Trophoblast cell (in vitro differentiated cells and primary cell): Measurements from ENCODE around the gene RSBN1L.

Source experiments
- DNase-seq, 2 donors: peaks; one replicate each; pipeline ENCODE4 v3.0.0-alpha.2; 2016
- H2AFZ ChIP-seq: 2 replicates; pipeline ENCODE4 v1.6.1; 2013; ENCODE audit warnings: low read length, moderate library complexity, mild to moderate bottlenecking; ENCODE audit not compliant: insufficient read depth, poor library complexity
- H2AK5ac ChIP-seq: 2 replicates; pipeline ENCODE4 v1.6.1; 2013; ENCODE audit warnings: mild to moderate bottlenecking, low read length
- H2BK120ac ChIP-seq: 2 replicates; pipeline ENCODE4 v1.6.1; 2013; ENCODE audit warnings: low read length, mild to moderate bottlenecking, moderate library complexity; ENCODE audit not compliant: insufficient read depth, poor library complexity
- H2BK12ac ChIP-seq: 2 replicates; pipeline ENCODE4 v1.6.1; 2013; ENCODE audit warnings: mild to moderate bottlenecking, low read length, moderate library complexity
- H2BK5ac ChIP-seq: 2 replicates; pipeline ENCODE4 v1.6.1; 2013; ENCODE audit warnings: low read length, low read depth, moderate library complexity, mild to moderate bottlenecking; ENCODE audit not compliant: poor library complexity
- H3K14ac ChIP-seq: 2 replicates; pipeline ENCODE4 v1.6.1; 2013; ENCODE audit warnings: mild to moderate bottlenecking, low read length
- H3K18ac ChIP-seq: 2 replicates; pipeline ENCODE4 v1.6.1; 2013; ENCODE audit warnings: mild to moderate bottlenecking, low read length
- H3K23ac ChIP-seq: 2 replicates; pipeline ENCODE4 v1.6.1; 2013; ENCODE audit warnings: low read length
- H3K27ac ChIP-seq: 2 replicates; pipeline ENCODE4 v1.5.1; 2013; ENCODE audit warnings: low read depth, mild to moderate bottlenecking, inconsistent platforms, low read length, moderate library complexity
- H3K27me3 ChIP-seq: 2 replicates; pipeline ENCODE4 v1.6.1; 2013; ENCODE audit warnings: inconsistent platforms, mild to moderate bottlenecking, low read length, moderate library complexity; ENCODE audit not compliant: insufficient read depth
- H3K36me3 ChIP-seq, 2 experiments: 1 replicate in 1 of 2; 2 replicates in 1 of 2; pipeline ENCODE4 v1.6.1; 2013; ENCODE audit warnings: low read length in 2 of 2, mild to moderate bottlenecking in 2 of 2, moderate library complexity in 1 of 2; ENCODE audit not compliant: insufficient read depth in 2 of 2, control insufficient read depth in 1 of 2
- H3K4ac ChIP-seq: 2 replicates; pipeline ENCODE4 v1.6.1; 2013; ENCODE audit warnings: low read depth, mild to moderate bottlenecking, low read length, moderate library complexity
- H3K4me1 ChIP-seq, 2 experiments: 1 replicate in 1 of 2; 2 replicates in 1 of 2; pipeline ENCODE4 v1.6.1; 2013; ENCODE audit warnings: low read length in 2 of 2, mild to moderate bottlenecking in 2 of 2, moderate library complexity in 1 of 2; ENCODE audit not compliant: insufficient read depth in 2 of 2, control insufficient read depth in 1 of 2
- H3K4me2 ChIP-seq: 2 replicates; pipeline ENCODE4 v1.6.1; 2013; ENCODE audit warnings: inconsistent platforms, mild to moderate bottlenecking, low read length, moderate library complexity
- H3K4me3 ChIP-seq: 2 replicates; pipeline ENCODE4 v1.5.1; 2013; ENCODE audit warnings: mild to moderate bottlenecking, low read depth, low read length, inconsistent platforms
- H3K79me1 ChIP-seq: one replicate; pipeline ENCODE4 v1.6.1; 2013; ENCODE audit warnings: low read length
- H3K79me2 ChIP-seq: 2 replicates; pipeline ENCODE4 v1.6.1; 2013; ENCODE audit warnings: low read length, mild to moderate bottlenecking; ENCODE audit not compliant: control insufficient read depth, insufficient read depth, poor library complexity
- H3K9ac ChIP-seq: 2 replicates; pipeline ENCODE4 v1.6.1; 2013; ENCODE audit warnings: mild to moderate bottlenecking, low read length
- H3K9me3 ChIP-seq: 2 replicates; pipeline ENCODE4 v1.6.1; 2013; ENCODE audit warnings: low read depth, mild to moderate bottlenecking, control low read depth, inconsistent platforms, low read length; ENCODE audit not compliant: insufficient read depth
- H4K12ac ChIP-seq: 2 replicates; pipeline ENCODE4 v1.6.1; 2013; ENCODE audit warnings: low read depth, mild to moderate bottlenecking, low read length, moderate library complexity
- H4K8ac ChIP-seq: 2 replicates; pipeline ENCODE4 v1.6.1; 2013; ENCODE audit warnings: low read depth, mild to moderate bottlenecking, low read length, moderate library complexity
- H4K91ac ChIP-seq: one replicate; pipeline ENCODE4 v1.6.1; 2013; ENCODE audit warnings: low read depth, mild to moderate bottlenecking, low read length, moderate library complexity
- WGBS: extraction: QIAGEN DNeasy Blood & Tissue Kit; methylation state at CpG from one replicate; pipeline ENCODE4 v1.1.7; 2013; ENCODE audit warnings: missing lambda C conversion rate; ENCODE audit not compliant: insufficient read length, insufficient coverage; ENCODE audit errors: extremely low coverage; 5-methylcytosine and 5-hydroxymethylcytosine counted together

Gene RSBN1L

DNA sequence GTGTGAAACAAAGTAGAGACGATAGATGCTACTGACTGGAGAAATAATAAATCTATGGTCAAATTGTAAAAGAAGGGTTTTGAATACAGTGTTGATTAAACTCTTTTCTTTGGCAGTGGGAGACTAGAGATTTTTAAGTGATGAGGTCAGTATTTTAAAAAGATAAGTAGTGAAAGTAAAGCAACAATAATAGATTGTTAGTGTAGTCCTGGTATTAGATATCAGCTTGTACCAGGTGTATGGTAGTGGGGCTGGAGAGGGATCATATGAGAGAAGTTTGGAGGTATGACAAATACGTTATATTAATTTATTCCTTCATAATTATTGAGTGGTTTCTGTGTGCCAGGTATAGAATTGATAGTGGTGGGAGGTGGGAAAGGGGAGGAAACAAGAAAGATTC is 127.5 kb downstream of the RSBN1L start:
- no peak overlapping the region for H4K12ac ChIP-seq
- WGBS, result no CpG with 5 or more reads among the region's 2 CpGs
- H2AFZ ChIP-seq, result no peak overlapping the region
- H3K14ac ChIP-seq, result no peak overlapping the region
- H3K4ac ChIP-seq, result no peak overlapping the region
- H3K18ac ChIP-seq, result no peak overlapping the region
- no peak overlapping the region for H4K8ac ChIP-seq
- H3K9me3 ChIP-seq, result peaks cover 12% of the 10 kb centered on the region
- no peak overlapping the region for H2BK12ac ChIP-seq
- H3K4me2 ChIP-seq, result no peak overlapping the region
- no peak overlapping the region for H2AK5ac ChIP-seq
- H3K4me1 ChIP-seq, result no peaks in the 10 kb centered on the region
- DNase-seq, result no peak
- peaks cover 9% of the 10 kb centered on the region in 2 experiments for H3K36me3 ChIP-seq
- H2BK5ac ChIP-seq, result no peak overlapping the region
- H3K9ac ChIP-seq, result no peak overlapping the region
- no peaks in the 10 kb centered on the region for H3K79me1 ChIP-seq
- H3K79me2 ChIP-seq, result peaks cover 3% of the 10 kb centered on the region
- no peak overlapping the region for H4K91ac ChIP-seq
- H3K27ac ChIP-seq, result no peak overlapping the region
- no peak overlapping the region for H3K23ac ChIP-seq
- H3K27me3 ChIP-seq, result no peaks in the 10 kb centered on the region
- H3K4me3 ChIP-seq, result no peak overlapping the region
- H2BK120ac ChIP-seq, result no peak overlapping the region

- Histone ChIP-seq H3K79me1 (no peaks in the 10 kb centered on the region), H3K4me1 (no peaks in the 10 kb centered on the region), H4K12ac (no peak overlapping the region), H4K91ac (no peak overlapping the region), H3K9ac (no peak overlapping the region), H2BK120ac (no peak overlapping the region), H3K4me3 (no peak overlapping the region), H2AFZ (no peak overlapping the region), H3K14ac (no peak overlapping the region), H3K79me2 (peaks cover 3% of the 10 kb centered on the region), H3K23ac (no peak overlapping the region), H3K9me3 (peaks cover 12% of the 10 kb centered on the region), H2AK5ac (no peak overlapping the region), H3K18ac (no peak overlapping the region), H3K36me3 (peaks cover 9% of the 10 kb centered on the region in 2 experiments), H3K27me3 (no peaks in the 10 kb centered on the region), H2BK12ac (no peak overlapping the region), H2BK5ac (no peak overlapping the region), H4K8ac (no peak overlapping the region), H3K4me2 (no peak overlapping the region), H3K4ac (no peak overlapping the region), H3K27ac (no peak overlapping the region)
- WGBS, result no CpG with 5 or more reads among the region's 5 CpGs
- no peak for DNase-seq
Measured at GRCh38 chr7:77824636-77825035, 128.4 kb downstream of the RSBN1L start.

GRCh38 chr7:77825131-77825530 is 128.9 kb downstream of the RSBN1L start:
- Histone ChIP-seq H4K91ac (no peak overlapping the region), H3K27ac (no peak overlapping the region)

GRCh38 chr7:77826300-77826699 is 130.0 kb downstream of the RSBN1L start:
- Histone ChIP-seq H3K23ac (no peak overlapping the region), H3K9ac (no peak overlapping the region), H3K9me3 (peaks cover 8% of the 10 kb centered on the region), H2AK5ac (no peak overlapping the region), H3K4me2 (no peak overlapping the region), H4K12ac (no peak overlapping the region), H3K27me3 (no peaks in the 10 kb centered on the region), H4K8ac (no peak overlapping the region), H3K27ac (no peak overlapping the region), H3K36me3 (peaks cover 5 to 6% of the 10 kb centered on the region in 2 experiments), H4K91ac (no peak overlapping the region), H3K14ac (no peak overlapping the region), H2BK5ac (no peak overlapping the region), H2BK12ac (no peak overlapping the region), H2AFZ (no peak overlapping the region), H3K4me1 (no peaks in the 10 kb centered on the region), H3K79me1 (no peaks in the 10 kb centered on the region), H3K4ac (no peak overlapping the region), H3K18ac (no peak overlapping the region), H3K4me3 (no peak overlapping the region), H2BK120ac (no peak overlapping the region), H3K79me2 (peaks cover 1% of the 10 kb centered on the region)
- no CpG with 5 or more reads among the region's 2 CpGs for WGBS
- no peak for DNase-seq

More at GRCh38 chr7:77825131-77825530, 128.9 kb downstream of the RSBN1L start:
- Histone ChIP-seq H3K79me1 (no peaks in the 10 kb centered on the region), H3K14ac (no peak overlapping the region), H3K9me3 (peaks cover 12% of the 10 kb centered on the region), H3K18ac (no peak overlapping the region), H3K27me3 (no peaks in the 10 kb centered on the region), H3K4me3 (no peak overlapping the region), H2BK120ac (no peak overlapping the region), H2AFZ (no peak overlapping the region), H4K12ac (no peak overlapping the region), H3K36me3 (peaks cover 9% of the 10 kb centered on the region in 2 experiments), H3K79me2 (peaks cover 3% of the 10 kb centered on the region), H3K23ac (no peak overlapping the region), H3K4me1 (no peaks in the 10 kb centered on the region), H4K8ac (no peak overlapping the region), H2BK5ac (no peak overlapping the region), H3K4me2 (no peak overlapping the region), H3K9ac (no peak overlapping the region), H2BK12ac (no peak overlapping the region), H2AK5ac (no peak overlapping the region), H3K4ac (no peak overlapping the region)
- WGBS, result no CpG with 5 or more reads among the region's 3 CpGs
- no peak for DNase-seq
